WTC11 (cell line): ENCODE data around the gene CLMP.

Experiments used
- FOXP1 ChIP-seq: sonication (generic); formaldehyde crosslinking; IDR thresholded peaks from 2 replicates; pipeline ENCODE4 v1.8.0; 2022; ENCODE audit warnings: missing genetic modification reagents, mild to moderate bottlenecking, moderate library complexity, borderline replicate concordance
- TF ChIP-seq, protein P1 (sequence below): fragments of 200-600 bp; IDR thresholded peaks from 2 replicates; pipeline ENCODE4 v1.8.0; 2022; ENCODE audit warnings: antibody characterized with exemption
- TF ChIP-seq, protein P2 (sequence below): sonication (generic); formaldehyde crosslinking; conservative IDR thresholded peaks from 2 replicates; pipeline ENCODE4 v1.8.1; 2023; ENCODE audit warnings: mild to moderate bottlenecking, low read depth, missing genetic modification reagents, moderate library complexity

DNA sequence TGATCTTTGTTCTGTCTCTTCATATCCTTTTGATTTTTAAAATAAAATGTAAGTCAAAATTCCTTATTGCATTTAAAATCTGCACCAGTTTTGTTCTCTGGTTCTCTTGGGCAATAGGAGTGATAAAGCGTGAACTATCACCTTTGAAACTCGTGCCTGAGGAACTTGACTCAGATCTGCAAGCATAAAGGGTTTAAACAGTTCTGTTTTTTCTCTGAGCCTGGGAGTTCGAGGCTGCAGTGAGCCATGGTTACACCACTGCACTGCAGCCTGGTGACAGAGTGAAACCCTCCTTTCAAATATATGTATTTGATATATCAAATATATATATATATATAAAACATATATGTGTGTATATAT, 38.9 kb upstream of the CLMP start:
- TF ChIP-seq, protein P1, sequence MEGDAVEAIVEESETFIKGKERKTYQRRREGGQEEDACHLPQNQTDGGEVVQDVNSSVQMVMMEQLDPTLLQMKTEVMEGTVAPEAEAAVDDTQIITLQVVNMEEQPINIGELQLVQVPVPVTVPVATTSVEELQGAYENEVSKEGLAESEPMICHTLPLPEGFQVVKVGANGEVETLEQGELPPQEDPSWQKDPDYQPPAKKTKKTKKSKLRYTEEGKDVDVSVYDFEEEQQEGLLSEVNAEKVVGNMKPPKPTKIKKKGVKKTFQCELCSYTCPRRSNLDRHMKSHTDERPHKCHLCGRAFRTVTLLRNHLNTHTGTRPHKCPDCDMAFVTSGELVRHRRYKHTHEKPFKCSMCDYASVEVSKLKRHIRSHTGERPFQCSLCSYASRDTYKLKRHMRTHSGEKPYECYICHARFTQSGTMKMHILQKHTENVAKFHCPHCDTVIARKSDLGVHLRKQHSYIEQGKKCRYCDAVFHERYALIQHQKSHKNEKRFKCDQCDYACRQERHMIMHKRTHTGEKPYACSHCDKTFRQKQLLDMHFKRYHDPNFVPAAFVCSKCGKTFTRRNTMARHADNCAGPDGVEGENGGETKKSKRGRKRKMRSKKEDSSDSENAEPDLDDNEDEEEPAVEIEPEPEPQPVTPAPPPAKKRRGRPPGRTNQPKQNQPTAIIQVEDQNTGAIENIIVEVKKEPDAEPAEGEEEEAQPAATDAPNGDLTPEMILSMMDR, result no peak
- TF ChIP-seq FOXP1 (CRISPR knock-in tag), result no peak
- TF ChIP-seq, protein P2, sequence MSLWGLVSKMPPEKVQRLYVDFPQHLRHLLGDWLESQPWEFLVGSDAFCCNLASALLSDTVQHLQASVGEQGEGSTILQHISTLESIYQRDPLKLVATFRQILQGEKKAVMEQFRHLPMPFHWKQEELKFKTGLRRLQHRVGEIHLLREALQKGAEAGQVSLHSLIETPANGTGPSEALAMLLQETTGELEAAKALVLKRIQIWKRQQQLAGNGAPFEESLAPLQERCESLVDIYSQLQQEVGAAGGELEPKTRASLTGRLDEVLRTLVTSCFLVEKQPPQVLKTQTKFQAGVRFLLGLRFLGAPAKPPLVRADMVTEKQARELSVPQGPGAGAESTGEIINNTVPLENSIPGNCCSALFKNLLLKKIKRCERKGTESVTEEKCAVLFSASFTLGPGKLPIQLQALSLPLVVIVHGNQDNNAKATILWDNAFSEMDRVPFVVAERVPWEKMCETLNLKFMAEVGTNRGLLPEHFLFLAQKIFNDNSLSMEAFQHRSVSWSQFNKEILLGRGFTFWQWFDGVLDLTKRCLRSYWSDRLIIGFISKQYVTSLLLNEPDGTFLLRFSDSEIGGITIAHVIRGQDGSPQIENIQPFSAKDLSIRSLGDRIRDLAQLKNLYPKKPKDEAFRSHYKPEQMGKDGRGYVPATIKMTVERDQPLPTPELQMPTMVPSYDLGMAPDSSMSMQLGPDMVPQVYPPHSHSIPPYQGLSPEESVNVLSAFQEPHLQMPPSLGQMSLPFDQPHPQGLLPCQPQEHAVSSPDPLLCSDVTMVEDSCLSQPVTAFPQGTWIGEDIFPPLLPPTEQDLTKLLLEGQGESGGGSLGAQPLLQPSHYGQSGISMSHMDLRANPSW (CRISPR knock-in tag), result no peak
